Tibial nerve (tissue), 4 donors: ENCODE measurements around the gene C19orf12.

Experiments
- CTCF ChIP-seq, 5 experiments: fragments of 200-600 bp in 3 of 5; fragments of 450-650 bp in 2 of 5; sonication (generic) in 3 of 5; IDR thresholded peaks; one replicate each; pipeline ENCODE4 v1.5.1; 2016 to 2019; ENCODE audit warnings: antibody characterized with exemption in 5 of 5, mild to moderate bottlenecking in 3 of 5, moderate library complexity in 2 of 5
- EP300 ChIP-seq, 2 donors: sonication (generic); formaldehyde crosslinking; IDR thresholded peaks; one replicate each; pipeline ENCODE4 v1.6.1; 2017; ENCODE audit warnings: antibody characterized with exemption in 2 of 2, mild to moderate bottlenecking in 1 of 2

DNA sequence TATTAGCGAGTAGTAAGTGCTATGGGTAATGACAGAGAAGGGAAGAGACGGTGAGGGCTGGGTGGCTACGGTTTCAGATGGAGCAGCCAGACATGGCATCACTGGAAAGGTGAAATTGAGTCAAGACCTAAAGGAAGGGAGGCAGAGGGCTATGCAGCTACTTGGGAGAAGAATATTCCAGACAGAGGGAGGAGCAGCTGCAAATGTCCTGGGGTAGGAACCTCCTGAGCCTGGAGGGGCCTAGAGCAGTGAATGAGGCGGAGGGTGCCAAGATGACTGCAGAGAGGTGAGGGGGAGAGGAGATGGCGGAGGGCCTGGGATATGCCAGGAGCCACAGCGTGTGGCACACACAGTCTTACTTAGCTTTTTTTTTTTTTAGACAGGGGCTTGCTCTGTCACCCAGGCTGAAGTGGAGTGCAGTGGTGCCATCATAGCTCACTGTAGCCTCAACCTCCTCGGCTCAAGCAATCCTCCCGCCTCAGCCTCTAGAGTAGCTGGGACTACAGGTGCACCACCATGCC is 28.7 kb downstream of the C19orf12 start:
- TF ChIP-seq EP300 (IDR thresholded peaks at IDR 0.05) = no peak
- TF ChIP-seq CTCF (IDR thresholded peaks at IDR 0.05) = no peak
